Brain microvascular endothelial cell (primary cell): ENCODE data around the gene MON2.

Experiments
- DNase-seq: peaks from one replicate; pipeline ENCODE4 v3.0.0-alpha.2; 2020
- H3K27ac ChIP-seq: fragments of 250-450 bp; sonication (Bioruptor Pico); 2 replicates; pipeline ENCODE4 v1.5.1; 2020; ENCODE audit warnings: mild to moderate bottlenecking, moderate library complexity
- H3K27me3 ChIP-seq: fragments of 250-450 bp; sonication (Bioruptor Pico); replicated peaks from 2 replicates; pipeline ENCODE4 v1.5.1; 2020; ENCODE audit warnings: mild to moderate bottlenecking
- H3K36me3 ChIP-seq: fragments of 250-450 bp; sonication (Bioruptor Pico); replicated peaks from 2 replicates; pipeline ENCODE4 v1.5.1; 2020; ENCODE audit warnings: mild to moderate bottlenecking
- H3K4me3 ChIP-seq: 2 replicates; pipeline ENCODE4 v1.5.1; 2011; ENCODE audit warnings: low read depth, mild to moderate bottlenecking, control low read depth, low read length, moderate library complexity
- CTCF ChIP-seq: IDR thresholded peaks from 2 replicates; pipeline ENCODE4 v1.5.1; 2011; ENCODE audit warnings: low read depth, mild to moderate bottlenecking, moderate library complexity, low read length, control low read depth, inconsistent platforms; ENCODE audit errors: missing control alignments
- in situ Hi-C: cut with HindIII; loops from 2 replicates; pipeline ENCODE4 v1.10.0; 2017; ENCODE audit warnings: low sequenced_read_pairs, low pct_ligation_motif_present

Gene MON2

GRCh38 chr12:62576503-62576902 is 109.9 kb downstream of the MON2 start:
- no peak for TF ChIP-seq CTCF
- H3K27ac ChIP-seq, result no peak overlapping the region
- no peaks in the 10 kb centered on the region for H3K27me3 ChIP-seq
- H3K36me3 ChIP-seq, result no peaks in the 10 kb centered on the region
- H3K4me3 ChIP-seq, result no peak overlapping the region
- DNase-seq, result no peak
- in situ Hi-C loops, result no loop called here

- no peak for TF ChIP-seq CTCF
- Histone ChIP-seq H3K27ac (no peak overlapping the region), H3K4me3 (no peak overlapping the region), H3K36me3 (no peaks in the 10 kb centered on the region), H3K27me3 (no peaks in the 10 kb centered on the region)
- DNase-seq, result no peak
- in situ Hi-C loops, result no loop called here
Measured at GRCh38 chr12:62578726-62579125, 112.1 kb downstream of the MON2 start.

- in situ Hi-C loops, result loop anchor here (10.0 kb wide), 1 partner anchor 203 kb away; no protein-coding TSS in a partner anchor
- Histone ChIP-seq H3K27ac (no peak overlapping the region), H3K27me3 (no peaks in the 10 kb centered on the region), H3K36me3 (no peaks in the 10 kb centered on the region), H3K4me3 (no peak overlapping the region)
- TF ChIP-seq CTCF, result peak; percentile 59
- DNase-seq, result no peak
Measured at GRCh38 chr12:62581288-62582064, 114.8 kb downstream of the MON2 start.

- in situ Hi-C loops, result loop anchor here (10.0 kb wide), 1 partner anchor 203 kb away; no protein-coding TSS in a partner anchor
- H3K27me3 ChIP-seq, result no peaks in the 10 kb centered on the region
- no peak for TF ChIP-seq CTCF
- DNase-seq, result no peak
- H3K4me3 ChIP-seq, result no peak overlapping the region
- H3K27ac ChIP-seq, result no peak overlapping the region
- H3K36me3 ChIP-seq, result no peaks in the 10 kb centered on the region
Measured at GRCh38 chr12:62582065-62582366, 115.4 kb downstream of the MON2 start.

- Histone ChIP-seq H3K36me3 (no peaks in the 10 kb centered on the region), H3K27me3 (no peaks in the 10 kb centered on the region), H3K4me3 (no peak overlapping the region), H3K27ac (no peak overlapping the region)
- TF ChIP-seq CTCF, result no peak
- no peak for DNase-seq
- in situ Hi-C loops, result loop anchor here (10.0 kb wide), 1 partner anchor 200 kb away; no protein-coding TSS in a partner anchor
Measured at GRCh38 chr12:62584619-62585018, 118.0 kb downstream of the MON2 start.

GRCh38 chr12:62586850-62587249 is 120.2 kb downstream of the MON2 start:
- in situ Hi-C loops, result loop anchor here (10.0 kb wide), 1 partner anchor 198 kb away; no protein-coding TSS in a partner anchor
- H3K27me3 ChIP-seq, result no peaks in the 10 kb centered on the region
- peak; percentile 40 for DNase-seq
- no peak overlapping the region for H3K27ac ChIP-seq
- H3K4me3 ChIP-seq, result no peak overlapping the region
- TF ChIP-seq CTCF, result no peak
- no peaks in the 10 kb centered on the region for H3K36me3 ChIP-seq
